IMR-90 (cell line): ENCODE data around the gene PITX1. TPM values are rescaled to one million over a fixed set of nuclear protein-coding genes. Genes with fewer than 3 reads are reported as not detected.

Source experiments
- ATAC-seq: fragments of 200-7000 bp; cut with Tn5 transposase; 2 replicates; pipeline ENCODE4 v1.9.1; 2020; ENCODE audit warnings: low read depth, mild to moderate bottlenecking, moderate library complexity
- BruUV-seq: library from RNA; stranded (reverse); fragments of 400-500 nt; replicated peaks from 2 replicates; lab custom pipeline; 2021; lab: Mats Ljungman, UMichigan
- CTCF ChIA-PET: fragments of 300-600 bp; formaldehyde crosslinking; extraction: SDS; loops from one replicate; lab custom pipeline; 2021; ENCODE audit warnings: antibody characterized with exemption; lab: Yijun Ruan, JAX
- POLR2A ChIA-PET: fragments of 300-600 bp; sonication (Branson Sonifier 250); formaldehyde crosslinking; loops from one replicate; lab custom pipeline; 2022; ENCODE audit warnings: antibody characterized with exemption; ENCODE audit not compliant: unreplicated experiment; lab: Charles Lee
- DNase-seq: peaks from one replicate; pipeline ENCODE4 v3.0.0; 2013
- H2AFZ ChIP-seq: replicated peaks from 2 replicates; pipeline ENCODE3; 2013; ENCODE audit warnings: low read length, mild to moderate bottlenecking; ENCODE audit not compliant: poor library complexity
- H2AK5ac ChIP-seq: 2 replicates; pipeline ENCODE4 v1.6.1; 2013; ENCODE audit warnings: low read depth, low read length, inconsistent platforms
- H2AK9ac ChIP-seq: replicated peaks from 2 replicates; pipeline ENCODE3; 2013; ENCODE audit warnings: mild to moderate bottlenecking, low read depth, low read length, moderate library complexity; ENCODE audit not compliant: poor library complexity
- H2BK120ac ChIP-seq: 2 replicates; pipeline ENCODE4 v1.6.1; 2013; ENCODE audit warnings: low read depth, low read length, inconsistent platforms
- H2BK15ac ChIP-seq: 3 replicates; pipeline ENCODE4 v1.6.1; 2013; ENCODE audit warnings: low read depth, low read length, inconsistent platforms
- H2BK20ac ChIP-seq: 2 replicates; pipeline ENCODE4 v1.6.1; 2013; ENCODE audit warnings: low read depth, mild to moderate bottlenecking, inconsistent platforms, low read length, moderate library complexity
- H2BK5ac ChIP-seq: 2 replicates; pipeline ENCODE4 v1.6.1; 2013; ENCODE audit warnings: mild to moderate bottlenecking, low read depth, low read length, inconsistent platforms; ENCODE audit not compliant: poor library complexity, severe bottlenecking
- H3K14ac ChIP-seq: replicated peaks from 2 replicates; pipeline ENCODE4 v1.6.1; 2013; ENCODE audit warnings: low read depth, low read length, inconsistent platforms
- H3K18ac ChIP-seq: 2 replicates; pipeline ENCODE4 v1.6.1; 2013; ENCODE audit warnings: low read depth, low read length, control low read depth
- H3K23ac ChIP-seq: 2 replicates; pipeline ENCODE4 v1.6.1; 2013; ENCODE audit warnings: low read depth, low read length, inconsistent platforms
- H3K27ac ChIP-seq: 2 replicates; pipeline ENCODE4 v1.5.1; 2013; ENCODE audit warnings: mild to moderate bottlenecking, control low read depth, low read length; ENCODE audit not compliant: insufficient read depth
- H3K27me3 ChIP-seq: 2 replicates; pipeline ENCODE4 v1.6.1; 2013; ENCODE audit warnings: low read length; ENCODE audit not compliant: control insufficient read depth, insufficient read depth
- H3K36me3 ChIP-seq: 2 replicates; pipeline ENCODE4 v1.6.1; 2013; ENCODE audit warnings: low read length, mixed read lengths; ENCODE audit not compliant: control insufficient read depth, insufficient read depth
- H3K4ac ChIP-seq: 2 replicates; pipeline ENCODE4 v1.6.1; 2013; ENCODE audit warnings: low read depth, low read length, inconsistent platforms
- H3K4me1 ChIP-seq: 2 replicates; pipeline ENCODE4 v1.6.1; 2013; ENCODE audit warnings: low read length, mixed read lengths; ENCODE audit not compliant: control insufficient read depth, insufficient read depth
- H3K4me2 ChIP-seq: 2 replicates; pipeline ENCODE4 v1.6.1; 2013; ENCODE audit warnings: low read depth, mild to moderate bottlenecking, control low read depth, low read length, moderate library complexity
- H3K4me3 ChIP-seq: 2 replicates; pipeline ENCODE4 v1.5.1; 2013; ENCODE audit warnings: low read depth, mild to moderate bottlenecking, control low read depth, low read length, moderate library complexity; ENCODE audit not compliant: insufficient read depth
- H3K56ac ChIP-seq: 2 replicates; pipeline ENCODE4 v1.6.1; 2013; ENCODE audit warnings: low read length, inconsistent platforms; ENCODE audit not compliant: insufficient read depth; ENCODE audit errors: extremely low read depth
- H3K79me1 ChIP-seq, 2 experiments: 2 replicates each; pipeline ENCODE4 v1.6.1; 2013; ENCODE audit warnings: low read length in 2 of 2, inconsistent platforms in 1 of 2, low read depth in 1 of 2
- H3K9ac ChIP-seq: 2 replicates; pipeline ENCODE4 v1.6.1; 2013; ENCODE audit warnings: low read depth, low read length, control low read depth
- H3K9me1 ChIP-seq: 2 replicates; pipeline ENCODE4 v1.6.1; 2013; ENCODE audit warnings: low read length, inconsistent platforms; ENCODE audit not compliant: insufficient read depth
- H3K9me3 ChIP-seq: 2 replicates; pipeline ENCODE4 v1.6.1; 2013; ENCODE audit warnings: low read length; ENCODE audit not compliant: control insufficient read depth, insufficient read depth
- H4K20me1 ChIP-seq: 2 replicates; pipeline ENCODE4 v1.6.1; 2013; ENCODE audit warnings: low read length, inconsistent platforms; ENCODE audit not compliant: insufficient read depth
- H4K5ac ChIP-seq: 2 replicates; pipeline ENCODE4 v1.6.1; 2013; ENCODE audit warnings: mild to moderate bottlenecking, low read depth, low read length, control low read depth
- H4K8ac ChIP-seq, 2 experiments: 2 replicates each; pipeline ENCODE4 v1.6.1; 2013; ENCODE audit warnings: low read depth in 2 of 2, low read length in 2 of 2, control low read depth in 1 of 2, inconsistent platforms in 1 of 2
- H4K91ac ChIP-seq: 2 replicates; pipeline ENCODE4 v1.6.1; 2013; ENCODE audit warnings: low read depth, low read length, inconsistent platforms; ENCODE audit not compliant: insufficient read depth
- BHLHE40 ChIP-seq: fragments of 150-350 bp; IDR thresholded peaks from 2 replicates; pipeline ENCODE4 v1.6.1; 2016; ENCODE audit warnings: mild to moderate bottlenecking, low read depth, low read length
- CEBPB ChIP-seq: IDR thresholded peaks from 2 replicates; pipeline ENCODE4 v1.6.1; 2012; ENCODE audit warnings: low read depth, low read length, improper control_type of control experiment
- CHD1 ChIP-seq: IDR thresholded peaks from 2 replicates; pipeline ENCODE4 v1.6.1; 2012; ENCODE audit warnings: low read depth, low read length, improper control_type of control experiment
- FOS ChIP-seq: fragments of 150-350 bp; IDR thresholded peaks from 2 replicates; pipeline ENCODE4 v1.6.1; 2016; ENCODE audit warnings: low read depth, low read length
- MAZ ChIP-seq: IDR thresholded peaks from 2 replicates; pipeline ENCODE4 v1.6.1; 2012; ENCODE audit warnings: low read depth, mild to moderate bottlenecking, low read length, improper control_type of control experiment, moderate library complexity, borderline replicate concordance
- MXI1 ChIP-seq: IDR thresholded peaks from 2 replicates; pipeline ENCODE4 v1.6.1; 2012; ENCODE audit warnings: low read depth, mild to moderate bottlenecking, low read length, moderate library complexity, borderline replicate concordance
- NFE2L2 ChIP-seq: fragments of 150-350 bp; IDR thresholded peaks from 2 replicates; pipeline ENCODE4 v1.6.1; 2016; ENCODE audit warnings: low read depth, mild to moderate bottlenecking, low read length
- POLR2A ChIP-seq: IDR thresholded peaks from 2 replicates; pipeline ENCODE4 v1.6.1; 2012; ENCODE audit warnings: mild to moderate bottlenecking, low read depth, low read length
- RAD21 ChIP-seq: IDR thresholded peaks from 2 replicates; pipeline ENCODE4 v1.6.1; 2012; ENCODE audit warnings: low read length, improper control_type of control experiment
- RCOR1 ChIP-seq: IDR thresholded peaks from 2 replicates; pipeline ENCODE4 v1.6.1; 2012; ENCODE audit warnings: mild to moderate bottlenecking, low read length, improper control_type of control experiment; ENCODE audit not compliant: insufficient replicate concordance
- RFX5 ChIP-seq: IDR thresholded peaks from 2 replicates; pipeline ENCODE4 v1.8.0; 2012; ENCODE audit warnings: low read depth, mild to moderate bottlenecking, low read length, moderate library complexity
- SMC3 ChIP-seq: fragments of 150-350 bp; IDR thresholded peaks from 2 replicates; pipeline ENCODE4 v1.6.1; 2016; ENCODE audit warnings: low read depth, mild to moderate bottlenecking, antibody characterized with exemption, low read length, moderate library complexity
- WGBS, 2 experiments: methylation state at CpG; one replicate each; pipeline versions ENCODE4 v1.1.5 to v1.1.7; 2013; ENCODE audit warnings: missing lambda C conversion rate in 2 of 2; ENCODE audit not compliant: insufficient read length in 1 of 2; ENCODE audit errors: extremely low coverage in 2 of 2; 5-methylcytosine and 5-hydroxymethylcytosine counted together
- dilution Hi-C: fragments of 300-500 bp; cut with HindIII; formaldehyde crosslinking; loops from one replicate; pipeline ENCODE4 v1.14.3; 2018; ENCODE audit warnings: low sequenced_read_pairs; ENCODE audit not compliant: unreplicated experiment
- in situ Hi-C: fragments of 300-500 bp; cut with MboI; formaldehyde crosslinking; loops from 3 replicates; pipeline ENCODE4 v1.14.3; 2019; ENCODE audit warnings: low sequenced_read_pairs, inconsistent platforms, mixed read lengths
- intact Hi-C: fragments of 100-400 bp; cut with micrococcal nuclease; formaldehyde crosslinking; loops from 2 replicates; pipeline ENCODE4 v1.10.0; 2022
- polyA plus RNA-seq, 3 experiments: library from polyadenylated mRNA; depleted of rRNA; stranded (reverse); fragments of >200 nt; gene quantifications; 2 replicates each; pipeline ENCODE4 v1.2.3, GENCODE V29; 2012; ENCODE audit warnings: low replicate concordance in 1 of 3
- total RNA-seq: library from RNA; depleted of rRNA; stranded (reverse); fragments of >200 nt; gene quantifications from 2 replicates; pipeline ENCODE4 v1.2.3, GENCODE V29; 2012
- TF ChIP-seq, protein P1 (sequence below): fragments of 150-350 bp; IDR thresholded peaks from 2 replicates; pipeline ENCODE4 v1.6.1; 2016; ENCODE audit warnings: low read depth, mild to moderate bottlenecking, low read length, moderate library complexity, borderline replicate concordance
- TF ChIP-seq, protein P2 (sequence below): conservative IDR thresholded peaks from 2 replicates; pipeline ENCODE4 v1.5.1; 2012; ENCODE audit warnings: mild to moderate bottlenecking, low read depth, low read length, improper control_type of control experiment
- TF ChIP-seq, protein P3 (sequence below): fragments of 150-350 bp; IDR thresholded peaks from 2 replicates; pipeline ENCODE4 v1.6.1; 2017; ENCODE audit warnings: mild to moderate bottlenecking, antibody characterized with exemption, low read length, low read depth

Gene PITX1
- total and polyA plus RNA-seq, 2 of the 4 experiments (the other 2 are of a cell fraction), result 10.4 to 29.8 TPM

- H2BK5ac ChIP-seq, result no peak overlapping the region
- H3K27me3 ChIP-seq, result no peaks in the 10 kb centered on the region
- no peak overlapping the region for H3K4me2 ChIP-seq
- H3K14ac ChIP-seq, result no peak overlapping the region
- intact Hi-C loops (no loop called here), in situ Hi-C loops (no loop called here), dilution Hi-C loops (no loop called here)
- no peak overlapping the region for H3K23ac ChIP-seq
- no peak overlapping the region for H3K27ac ChIP-seq
- 100% methylated on average over 2 of the region's 11 CpGs; no CpG with 5 or more reads in 1 of the 2 experiments for WGBS, 2 experiments
- H2AFZ ChIP-seq, result no peak overlapping the region
- H2AK9ac ChIP-seq, result no peak overlapping the region
- H3K18ac ChIP-seq, result no peak overlapping the region
- peaks cover 7% of the 10 kb centered on the region for H3K9me3 ChIP-seq
- BruUV-seq, result no TSS peak
- H3K56ac ChIP-seq, result no peak overlapping the region
- no peak overlapping the region for H2BK15ac ChIP-seq
- peaks cover 8% of the 10 kb centered on the region; the same call in 1 of the 2 replicates for H3K4me1 ChIP-seq
- H2BK20ac ChIP-seq, result no peak overlapping the region
- H3K4me3 ChIP-seq, result no peak overlapping the region
- H3K79me1 ChIP-seq, result peaks cover 4 to 51% of the 10 kb centered on the region in 2 experiments
- DNase-seq (no peak), ATAC-seq (no peak)
- no peak overlapping the region for H2AK5ac ChIP-seq
- no peak overlapping the region for H3K9ac ChIP-seq
- CTCF ChIA-PET, result no interaction called here
- H4K91ac ChIP-seq, result no peak overlapping the region
- no peak overlapping the region for H2BK120ac ChIP-seq
- H4K5ac ChIP-seq, result no peak overlapping the region
- no peak overlapping the region for H4K8ac ChIP-seq
- H4K20me1 ChIP-seq, result peaks cover 30% of the 10 kb centered on the region
- POLR2A ChIA-PET, result interaction anchor here (0.6 kb wide), 1 partner anchor 180 kb away, joined by 4 read pairs; no protein-coding TSS in a partner anchor
- H3K4ac ChIP-seq, result no peak overlapping the region
- H3K36me3 ChIP-seq, result peaks cover 35% of the 10 kb centered on the region
- peaks cover 8% of the 10 kb centered on the region for H3K9me1 ChIP-seq
- TF ChIP-seq CHD1 (no peak), CEBPB (no peak), RFX5 (no peak), POLR2A (no peak), RAD21 (no peak), FOS (no peak), SMC3 (no peak), MAZ (no peak), BHLHE40 (no peak), MXI1 (no peak), NFE2L2 (no peak), RCOR1 (no peak)
- TF ChIP-seq, protein P1, sequence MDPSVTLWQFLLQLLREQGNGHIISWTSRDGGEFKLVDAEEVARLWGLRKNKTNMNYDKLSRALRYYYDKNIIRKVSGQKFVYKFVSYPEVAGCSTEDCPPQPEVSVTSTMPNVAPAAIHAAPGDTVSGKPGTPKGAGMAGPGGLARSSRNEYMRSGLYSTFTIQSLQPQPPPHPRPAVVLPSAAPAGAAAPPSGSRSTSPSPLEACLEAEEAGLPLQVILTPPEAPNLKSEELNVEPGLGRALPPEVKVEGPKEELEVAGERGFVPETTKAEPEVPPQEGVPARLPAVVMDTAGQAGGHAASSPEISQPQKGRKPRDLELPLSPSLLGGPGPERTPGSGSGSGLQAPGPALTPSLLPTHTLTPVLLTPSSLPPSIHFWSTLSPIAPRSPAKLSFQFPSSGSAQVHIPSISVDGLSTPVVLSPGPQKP, result no peak
- TF ChIP-seq, protein P2, sequence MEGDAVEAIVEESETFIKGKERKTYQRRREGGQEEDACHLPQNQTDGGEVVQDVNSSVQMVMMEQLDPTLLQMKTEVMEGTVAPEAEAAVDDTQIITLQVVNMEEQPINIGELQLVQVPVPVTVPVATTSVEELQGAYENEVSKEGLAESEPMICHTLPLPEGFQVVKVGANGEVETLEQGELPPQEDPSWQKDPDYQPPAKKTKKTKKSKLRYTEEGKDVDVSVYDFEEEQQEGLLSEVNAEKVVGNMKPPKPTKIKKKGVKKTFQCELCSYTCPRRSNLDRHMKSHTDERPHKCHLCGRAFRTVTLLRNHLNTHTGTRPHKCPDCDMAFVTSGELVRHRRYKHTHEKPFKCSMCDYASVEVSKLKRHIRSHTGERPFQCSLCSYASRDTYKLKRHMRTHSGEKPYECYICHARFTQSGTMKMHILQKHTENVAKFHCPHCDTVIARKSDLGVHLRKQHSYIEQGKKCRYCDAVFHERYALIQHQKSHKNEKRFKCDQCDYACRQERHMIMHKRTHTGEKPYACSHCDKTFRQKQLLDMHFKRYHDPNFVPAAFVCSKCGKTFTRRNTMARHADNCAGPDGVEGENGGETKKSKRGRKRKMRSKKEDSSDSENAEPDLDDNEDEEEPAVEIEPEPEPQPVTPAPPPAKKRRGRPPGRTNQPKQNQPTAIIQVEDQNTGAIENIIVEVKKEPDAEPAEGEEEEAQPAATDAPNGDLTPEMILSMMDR, result no peak
- TF ChIP-seq, protein P3, sequence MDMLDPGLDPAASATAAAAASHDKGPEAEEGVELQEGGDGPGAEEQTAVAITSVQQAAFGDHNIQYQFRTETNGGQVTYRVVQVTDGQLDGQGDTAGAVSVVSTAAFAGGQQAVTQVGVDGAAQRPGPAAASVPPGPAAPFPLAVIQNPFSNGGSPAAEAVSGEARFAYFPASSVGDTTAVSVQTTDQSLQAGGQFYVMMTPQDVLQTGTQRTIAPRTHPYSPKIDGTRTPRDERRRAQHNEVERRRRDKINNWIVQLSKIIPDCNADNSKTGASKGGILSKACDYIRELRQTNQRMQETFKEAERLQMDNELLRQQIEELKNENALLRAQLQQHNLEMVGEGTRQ, result no peak
These were observed 8.9 kb downstream of the PITX1 start for GRCh38 chr5:135024956-135025729.
